Choroid plexus epithelial cell (primary cell): ENCODE measurements around the gene RTN4IP1.

ENCODE experiments used
- DNase-seq: peaks from one replicate; pipeline ENCODE4 v3.0.0-alpha.2; 2010; ENCODE audit warnings: low read depth
- H3K4me3 ChIP-seq: 2 replicates; pipeline ENCODE4 v1.5.1; 2011; ENCODE audit warnings: low read depth, mild to moderate bottlenecking, control low read depth, low read length, moderate library complexity
- TF ChIP-seq, protein P1 (sequence below): conservative IDR thresholded peaks from 2 replicates; pipeline ENCODE4 v1.5.1; 2011; ENCODE audit warnings: low read depth, mild to moderate bottlenecking, control low read depth, inconsistent platforms, low read length, moderate library complexity

Gene RTN4IP1

DNA sequence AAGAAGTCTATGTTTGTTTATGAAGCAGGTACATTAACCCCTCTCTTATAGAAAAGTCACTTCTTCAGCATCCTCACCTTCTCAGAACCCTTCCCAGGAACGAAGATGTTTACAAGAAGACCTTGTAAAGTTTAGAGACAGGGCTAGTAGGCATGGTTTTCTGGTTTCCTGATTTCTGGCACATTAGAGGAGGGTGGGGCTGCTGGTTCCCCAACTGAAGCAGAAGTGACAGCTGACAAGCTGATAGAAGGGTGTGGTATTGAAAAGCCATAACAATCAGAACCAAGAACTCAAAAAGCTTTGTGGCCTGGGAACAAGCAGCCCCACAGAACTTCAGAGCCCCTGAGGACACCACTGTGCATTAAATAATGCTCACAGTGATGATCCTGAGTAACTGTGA is 91.2 kb downstream of the RTN4IP1 start:
- no peak for DNase-seq
- TF ChIP-seq, protein P1, sequence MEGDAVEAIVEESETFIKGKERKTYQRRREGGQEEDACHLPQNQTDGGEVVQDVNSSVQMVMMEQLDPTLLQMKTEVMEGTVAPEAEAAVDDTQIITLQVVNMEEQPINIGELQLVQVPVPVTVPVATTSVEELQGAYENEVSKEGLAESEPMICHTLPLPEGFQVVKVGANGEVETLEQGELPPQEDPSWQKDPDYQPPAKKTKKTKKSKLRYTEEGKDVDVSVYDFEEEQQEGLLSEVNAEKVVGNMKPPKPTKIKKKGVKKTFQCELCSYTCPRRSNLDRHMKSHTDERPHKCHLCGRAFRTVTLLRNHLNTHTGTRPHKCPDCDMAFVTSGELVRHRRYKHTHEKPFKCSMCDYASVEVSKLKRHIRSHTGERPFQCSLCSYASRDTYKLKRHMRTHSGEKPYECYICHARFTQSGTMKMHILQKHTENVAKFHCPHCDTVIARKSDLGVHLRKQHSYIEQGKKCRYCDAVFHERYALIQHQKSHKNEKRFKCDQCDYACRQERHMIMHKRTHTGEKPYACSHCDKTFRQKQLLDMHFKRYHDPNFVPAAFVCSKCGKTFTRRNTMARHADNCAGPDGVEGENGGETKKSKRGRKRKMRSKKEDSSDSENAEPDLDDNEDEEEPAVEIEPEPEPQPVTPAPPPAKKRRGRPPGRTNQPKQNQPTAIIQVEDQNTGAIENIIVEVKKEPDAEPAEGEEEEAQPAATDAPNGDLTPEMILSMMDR, result no peak
- no peak overlapping the region for H3K4me3 ChIP-seq

DNA sequence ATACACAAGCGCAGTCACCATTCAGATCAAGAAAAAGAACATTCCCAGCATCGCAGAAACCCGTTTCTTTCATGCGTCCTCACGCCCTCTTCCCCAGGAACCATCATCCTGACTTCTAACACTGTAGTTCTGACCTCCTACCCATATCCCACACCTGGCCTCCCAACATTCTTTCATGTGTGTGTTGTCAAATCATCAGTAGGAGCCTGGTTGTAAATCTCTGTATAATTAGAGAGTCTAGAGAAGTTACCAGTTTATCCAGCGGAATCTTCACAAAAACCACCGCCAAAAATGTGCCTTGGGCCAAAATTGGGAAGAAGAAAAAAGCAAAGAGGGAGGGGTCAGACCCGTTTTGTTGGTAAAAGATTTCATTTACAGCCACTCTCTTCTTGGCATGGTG is 91.6 kb downstream of the RTN4IP1 start:
- H3K4me3 ChIP-seq, result no peak overlapping the region
- TF ChIP-seq, protein P1, result no peak
- no peak for DNase-seq

DNA sequence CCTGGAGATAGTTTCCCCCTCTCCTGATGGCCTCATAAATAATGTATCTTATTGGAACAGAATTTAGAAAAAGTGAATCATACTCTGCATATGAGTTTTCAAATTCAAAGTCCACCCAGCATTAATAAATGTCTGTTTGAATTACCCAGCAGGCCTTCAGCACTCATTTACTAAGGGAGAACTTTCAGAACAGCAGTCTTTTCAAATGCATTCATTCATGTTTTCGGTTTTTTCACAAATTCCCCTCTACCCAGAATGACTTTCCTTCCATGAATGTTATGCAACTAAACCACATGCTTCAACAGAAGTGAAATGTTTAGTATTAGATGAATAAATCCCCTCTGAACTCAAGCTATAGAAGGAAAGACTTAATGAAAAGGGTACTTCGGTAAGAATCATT is 92.4 kb downstream of the RTN4IP1 start:
- no peak overlapping the region for H3K4me3 ChIP-seq
- TF ChIP-seq, protein P1, result no peak
- no peak for DNase-seq

DNA sequence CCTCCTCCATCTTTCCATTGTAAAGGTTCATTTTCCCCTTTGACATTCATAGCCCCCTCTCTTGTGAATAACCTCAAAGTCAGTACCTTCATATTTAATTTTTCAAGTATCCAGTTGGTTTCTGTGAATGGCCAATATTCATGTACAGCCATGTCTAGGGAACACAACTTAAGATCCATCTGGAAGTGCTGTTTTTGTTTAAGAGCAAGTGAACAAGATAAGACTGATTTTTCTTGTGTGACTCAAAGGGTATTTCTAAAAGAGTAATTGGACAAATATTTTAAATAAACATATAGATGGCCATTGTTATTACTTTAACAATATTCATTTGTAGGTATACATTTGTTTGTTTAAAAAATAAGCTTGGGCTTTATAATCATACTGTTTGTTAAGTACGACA is 92.9 kb downstream of the RTN4IP1 start:
- TF ChIP-seq, protein P1, result no peak
- no peak for DNase-seq
- H3K4me3 ChIP-seq, result no peak overlapping the region

DNA sequence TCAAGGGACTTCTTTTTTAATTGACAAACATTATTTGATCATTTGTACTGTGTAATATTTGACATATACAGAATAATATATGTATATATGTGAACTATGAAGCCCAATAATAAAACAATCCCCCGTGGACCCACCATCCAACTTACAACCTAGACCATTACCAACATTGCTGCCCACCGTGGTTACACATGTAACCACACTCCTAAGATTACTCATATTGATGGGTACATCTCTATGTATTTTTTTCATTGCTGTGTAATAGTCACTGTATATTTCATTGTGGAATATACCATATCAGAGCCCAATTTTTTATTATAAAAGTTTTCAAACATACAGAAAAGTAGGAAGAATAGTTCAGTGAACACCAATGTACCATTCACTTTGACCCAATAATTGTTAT is 94.3 kb downstream of the RTN4IP1 start:
- no peak for DNase-seq
- TF ChIP-seq, protein P1, result no peak
- H3K4me3 ChIP-seq, result no peak overlapping the region

DNA sequence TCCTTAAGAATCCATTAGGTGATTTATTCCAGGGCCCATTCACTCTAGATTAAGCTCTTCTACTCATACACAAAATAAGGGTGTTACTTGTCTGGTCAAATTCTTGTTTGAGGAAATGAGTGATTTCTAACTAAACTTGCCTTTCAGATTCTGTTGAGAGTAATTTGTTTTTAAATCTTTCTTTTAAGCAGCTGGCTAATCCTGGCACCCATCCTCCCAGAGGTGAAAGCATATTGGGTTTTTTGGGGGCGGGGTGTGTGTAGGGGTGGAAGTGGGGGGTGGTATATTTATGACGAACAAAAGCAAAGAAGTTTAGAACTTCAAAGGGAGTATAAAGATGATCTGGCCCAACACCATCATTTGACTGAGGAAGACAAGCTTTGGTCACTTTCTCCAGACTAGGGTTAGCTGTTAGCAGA is 94.7 kb downstream of the RTN4IP1 start:
- DNase-seq, result no peak
- TF ChIP-seq, protein P1, result no peak
- H3K4me3 ChIP-seq, result no peak overlapping the region

DNA sequence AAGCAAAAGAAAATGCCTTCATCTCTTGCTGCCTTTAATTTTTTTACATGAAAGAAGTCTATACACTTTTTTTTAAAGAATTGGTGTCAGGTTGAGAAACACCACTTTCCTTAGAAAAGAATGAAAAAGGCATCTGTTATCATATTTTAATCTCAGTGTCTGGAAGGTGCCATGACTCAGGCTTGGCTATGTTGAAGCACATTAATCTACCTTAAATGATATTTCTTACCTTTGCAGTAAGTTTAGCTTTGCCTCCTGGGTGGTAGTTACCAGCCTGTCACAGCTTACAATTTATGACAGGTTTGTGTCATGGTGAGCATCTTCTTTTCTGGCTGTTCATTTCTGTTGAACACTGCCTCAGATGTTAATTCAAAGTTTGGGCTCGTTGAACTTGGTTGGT is 95.3 kb downstream of the RTN4IP1 start:
- TF ChIP-seq, protein P1, result no peak
- no peak for DNase-seq
- no peak overlapping the region for H3K4me3 ChIP-seq
